HTR-8/SVneo (cell line): ENCODE measurements around the gene FBN1.

ENCODE experiments used
- DNase-seq: peaks from one replicate; pipeline ENCODE4 v3.0.0; 2011; ENCODE audit warnings: low spot score, mixed read lengths; ENCODE audit not compliant: insufficient read length
- FAIRE-seq: peaks from 2 replicates; lab custom pipeline; 2011; peaks lifted over from hg19 to GRCh38; lab: Jason Lieb, UNC

FBN1 gene

GRCh38 chr15:48451241-48451640 is 194.3 kb downstream of the FBN1 start:
- DNase-seq (no peak), FAIRE-seq (no peak)

- FAIRE-seq (no peak), DNase-seq (no peak)
These were observed 195.8 kb downstream of the FBN1 start for GRCh38 chr15:48449734-48450133.

GRCh38 chr15:48447657-48448056 is 197.9 kb downstream of the FBN1 start:
- DNase-seq, result peak; percentile 7

GRCh38 chr15:48447058-48447457 is 198.5 kb downstream of the FBN1 start:
- no peak for FAIRE-seq

More at GRCh38 chr15:48447657-48448056, 197.9 kb downstream of the FBN1 start:
- no peak for FAIRE-seq

GRCh38 chr15:48442011-48442410 is 203.5 kb downstream of the FBN1 start:
- FAIRE-seq, result no peak
- DNase-seq, result no peak

More at GRCh38 chr15:48447058-48447457, 198.5 kb downstream of the FBN1 start:
- no peak for DNase-seq

GRCh38 chr15:48440084-48440483 is 205.4 kb downstream of the FBN1 start:
- no peak for DNase-seq
- no peak for FAIRE-seq

- DNase-seq (no peak), FAIRE-seq (no peak)
These were observed 208.3 kb downstream of the FBN1 start for GRCh38 chr15:48437178-48437577.

- DNase-seq, result no peak
- FAIRE-seq, result no peak
These were observed 210.2 kb downstream of the FBN1 start for GRCh38 chr15:48435321-48435720.

- DNase-seq (no peak), FAIRE-seq (no peak)
These were observed 212.2 kb downstream of the FBN1 start for GRCh38 chr15:48433226-48433886.

- DNase-seq, result no peak
- no peak for FAIRE-seq
These were observed 212.8 kb downstream of the FBN1 start for GRCh38 chr15:48432688-48433087.

GRCh38 chr15:48427960-48428547 is 217.5 kb downstream of the FBN1 start:
- DNase-seq (peak; percentile 15), FAIRE-seq (no peak)

- no peak for FAIRE-seq
These were observed 218.0 kb downstream of the FBN1 start for GRCh38 chr15:48427479-48427878.

GRCh38 chr15:48426941-48427340 is 218.6 kb downstream of the FBN1 start:
- no peak for FAIRE-seq

More at GRCh38 chr15:48427479-48427878, 218.0 kb downstream of the FBN1 start:
- no peak for DNase-seq

GRCh38 chr15:48426044-48426443 is 219.5 kb downstream of the FBN1 start:
- DNase-seq, result no peak
- FAIRE-seq, result no peak

More at GRCh38 chr15:48426941-48427340, 218.6 kb downstream of the FBN1 start:
- DNase-seq, result no peak

GRCh38 chr15:48425051-48425450 is 220.5 kb downstream of the FBN1 start:
- FAIRE-seq (no peak), DNase-seq (no peak)

GRCh38 chr15:48423896-48424475 is 221.5 kb downstream of the FBN1 start:
- no peak for FAIRE-seq
- DNase-seq, result peak; percentile 13

GRCh38 chr15:48423342-48423741 is 222.2 kb downstream of the FBN1 start:
- FAIRE-seq, result no peak

GRCh38 chr15:48422401-48422800 is 223.1 kb downstream of the FBN1 start:
- FAIRE-seq (no peak), DNase-seq (no peak)

More at GRCh38 chr15:48423342-48423741, 222.2 kb downstream of the FBN1 start:
- no peak for DNase-seq

- no peak for DNase-seq
- FAIRE-seq, result no peak
These were observed 224.1 kb downstream of the FBN1 start for GRCh38 chr15:48421362-48421761.

- DNase-seq (no peak), FAIRE-seq (no peak)
These were observed 225.6 kb downstream of the FBN1 start for GRCh38 chr15:48419896-48420295.

- DNase-seq, result no peak
- no peak for FAIRE-seq
These were observed 227.2 kb downstream of the FBN1 start for GRCh38 chr15:48418343-48418742.
